Keratinocyte (primary cell): ENCODE measurements around the gene ABHD2.

Experiments used
- EZH2 ChIP-seq: IDR thresholded peaks from one replicate; pipeline ENCODE4 v1.6.1; 2012; ENCODE audit warnings: inconsistent platforms, mild to moderate bottlenecking, low read length, moderate library complexity
- TF ChIP-seq, protein P1 (sequence below), 3 experiments: IDR thresholded peaks in 1 of 3; conservative IDR thresholded peaks in 1 of 3; optimal IDR thresholded peaks in 1 of 3; 2 replicates in 2 of 3; 3 replicates in 1 of 3; pipeline versions ENCODE3 to v1.5.1; 2011; ENCODE audit warnings: low read length in 3 of 3, mild to moderate bottlenecking in 3 of 3, moderate library complexity in 2 of 3, control low read depth in 1 of 3, inconsistent platforms in 1 of 3; ENCODE audit not compliant: insufficient read depth in 2 of 3; ENCODE audit errors: extremely low read depth in 1 of 3

- TF ChIP-seq, protein P1, sequence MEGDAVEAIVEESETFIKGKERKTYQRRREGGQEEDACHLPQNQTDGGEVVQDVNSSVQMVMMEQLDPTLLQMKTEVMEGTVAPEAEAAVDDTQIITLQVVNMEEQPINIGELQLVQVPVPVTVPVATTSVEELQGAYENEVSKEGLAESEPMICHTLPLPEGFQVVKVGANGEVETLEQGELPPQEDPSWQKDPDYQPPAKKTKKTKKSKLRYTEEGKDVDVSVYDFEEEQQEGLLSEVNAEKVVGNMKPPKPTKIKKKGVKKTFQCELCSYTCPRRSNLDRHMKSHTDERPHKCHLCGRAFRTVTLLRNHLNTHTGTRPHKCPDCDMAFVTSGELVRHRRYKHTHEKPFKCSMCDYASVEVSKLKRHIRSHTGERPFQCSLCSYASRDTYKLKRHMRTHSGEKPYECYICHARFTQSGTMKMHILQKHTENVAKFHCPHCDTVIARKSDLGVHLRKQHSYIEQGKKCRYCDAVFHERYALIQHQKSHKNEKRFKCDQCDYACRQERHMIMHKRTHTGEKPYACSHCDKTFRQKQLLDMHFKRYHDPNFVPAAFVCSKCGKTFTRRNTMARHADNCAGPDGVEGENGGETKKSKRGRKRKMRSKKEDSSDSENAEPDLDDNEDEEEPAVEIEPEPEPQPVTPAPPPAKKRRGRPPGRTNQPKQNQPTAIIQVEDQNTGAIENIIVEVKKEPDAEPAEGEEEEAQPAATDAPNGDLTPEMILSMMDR (optimal IDR thresholded peaks at IDR 0.05 in 1 of 3, IDR thresholded peaks at IDR 0.05 in 1 of 3, conservative IDR thresholded peaks at IDR 0.05 in 1 of 3; ENCODE audit: extremely low read depth in 1 of 3, insufficient read depth in 2 of 3, low read length in 3 of 3), result no peak
- no peak for TF ChIP-seq EZH2
These were observed 37.8 kb downstream of the ABHD2 start for GRCh38 chr15:89126009-89126408.
